HUES64 (cell line): ENCODE data around the gene HBB.

Source experiments
- H3K27ac ChIP-seq: 2 replicates; pipeline ENCODE4 v1.7.0; 2013; ENCODE audit warnings: low read depth, low read length, inconsistent platforms
- H3K27me3 ChIP-seq: 2 replicates; pipeline ENCODE4 v1.6.1; 2013; ENCODE audit warnings: mild to moderate bottlenecking, low read length; ENCODE audit not compliant: insufficient read depth
- H3K36me3 ChIP-seq: 2 replicates; pipeline ENCODE4 v1.6.1; 2013; ENCODE audit warnings: mild to moderate bottlenecking, low read length; ENCODE audit not compliant: insufficient read depth
- H3K4me1 ChIP-seq: 2 replicates; pipeline ENCODE4 v1.6.1; 2013; ENCODE audit warnings: mild to moderate bottlenecking, low read length, moderate library complexity; ENCODE audit not compliant: insufficient read depth
- H3K4me3 ChIP-seq: 2 replicates; pipeline ENCODE4 v1.5.1; 2013; ENCODE audit warnings: mild to moderate bottlenecking, low read length, moderate library complexity
- H3K9ac ChIP-seq: 2 replicates; pipeline ENCODE4 v1.6.1; 2013; ENCODE audit warnings: mild to moderate bottlenecking, low read depth, low read length
- H3K9me3 ChIP-seq: 2 replicates; pipeline ENCODE4 v1.6.1; 2013; ENCODE audit warnings: low read depth, low read length; ENCODE audit not compliant: insufficient read depth
- WGBS: fragments of 150-250, 120-280 bp; methylation state at CpG from one replicate; pipeline ENCODE4 v1.1.7; 2013; ENCODE audit warnings: missing lambda C conversion rate; 5-methylcytosine and 5-hydroxymethylcytosine counted together

Gene HBB

DNA sequence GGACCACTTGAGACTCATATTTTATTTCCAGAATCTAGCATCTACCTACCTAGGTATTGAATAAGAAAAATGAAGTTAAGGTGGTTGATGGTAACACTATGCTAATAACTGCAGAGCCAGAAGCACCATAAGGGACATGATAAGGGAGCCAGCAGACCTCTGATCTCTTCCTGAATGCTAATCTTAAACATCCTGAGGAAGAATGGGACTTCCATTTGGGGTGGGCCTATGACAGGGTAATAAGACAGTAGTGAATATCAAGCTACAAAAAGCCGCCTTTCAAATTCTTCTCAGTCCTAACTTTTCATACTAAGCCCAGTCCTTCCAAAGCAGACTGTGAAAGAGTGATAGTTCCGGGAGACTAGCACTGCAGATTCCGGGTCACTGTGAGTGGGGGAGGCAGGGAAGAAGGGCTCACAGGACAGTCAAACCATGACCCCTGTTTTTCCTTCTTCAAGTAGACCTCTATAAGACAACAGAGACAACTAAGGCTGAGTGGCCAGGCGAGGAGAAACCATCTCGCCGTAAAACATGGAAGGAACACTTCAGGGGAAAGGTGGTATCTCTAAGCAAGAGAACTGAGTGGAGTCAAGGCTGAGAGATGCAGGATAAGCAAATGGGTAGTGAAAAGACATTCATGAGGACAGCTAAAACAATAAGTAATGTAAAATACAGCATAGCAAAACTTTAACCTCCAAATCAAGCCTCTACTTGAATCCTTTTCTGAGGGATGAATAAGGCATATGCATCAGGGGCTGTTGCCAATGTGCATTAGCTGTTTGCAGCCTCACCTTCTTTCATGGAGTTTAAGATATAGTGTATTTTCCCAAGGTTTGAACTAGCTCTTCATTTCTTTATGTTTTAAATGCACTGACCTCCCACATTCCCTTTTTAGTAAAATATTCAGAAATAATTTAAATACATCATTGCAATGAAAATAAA, 2.1 kb downstream of the HBB start:
- Histone ChIP-seq H3K36me3 (no peaks in the 10 kb centered on the region), H3K9ac (no peak overlapping the region), H3K4me1 (no peaks in the 10 kb centered on the region), H3K4me3 (no peak overlapping the region), H3K27ac (no peak overlapping the region), H3K27me3 (no peaks in the 10 kb centered on the region), H3K9me3 (peaks cover 5% of the 10 kb centered on the region; the same call in 1 of the 2 replicates)
- WGBS: 94% methylated on average over 5 of the region's 6 CpGs

DNA sequence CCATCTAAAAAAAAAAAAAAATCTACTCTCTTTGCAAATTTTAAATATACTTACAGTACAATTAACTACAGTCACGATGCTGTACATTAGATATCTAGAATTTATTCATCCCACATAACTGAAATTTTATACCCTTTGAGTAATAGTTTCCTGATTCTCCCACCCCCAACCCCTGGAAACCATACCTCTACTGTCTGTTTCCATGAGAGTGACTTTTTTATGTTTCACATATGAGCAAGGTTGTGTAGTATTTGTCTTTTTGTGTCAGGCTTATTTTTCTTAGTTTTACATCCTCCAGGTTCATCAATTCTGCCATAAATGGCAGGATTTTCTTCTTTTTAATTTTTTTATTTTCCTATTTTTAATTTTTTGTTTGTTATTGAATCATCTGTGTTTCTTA, 3.2 kb downstream of the HBB start:
- Histone ChIP-seq H3K27ac (no peak overlapping the region), H3K36me3 (no peaks in the 10 kb centered on the region), H3K4me3 (no peak overlapping the region), H3K9me3 (peaks cover 5% of the 10 kb centered on the region; the same call in 1 of the 2 replicates), H3K4me1 (no peaks in the 10 kb centered on the region), H3K9ac (no peak overlapping the region), H3K27me3 (no peaks in the 10 kb centered on the region)
- 97% methylated on average over 1 of the region's 1 CpG for WGBS

DNA sequence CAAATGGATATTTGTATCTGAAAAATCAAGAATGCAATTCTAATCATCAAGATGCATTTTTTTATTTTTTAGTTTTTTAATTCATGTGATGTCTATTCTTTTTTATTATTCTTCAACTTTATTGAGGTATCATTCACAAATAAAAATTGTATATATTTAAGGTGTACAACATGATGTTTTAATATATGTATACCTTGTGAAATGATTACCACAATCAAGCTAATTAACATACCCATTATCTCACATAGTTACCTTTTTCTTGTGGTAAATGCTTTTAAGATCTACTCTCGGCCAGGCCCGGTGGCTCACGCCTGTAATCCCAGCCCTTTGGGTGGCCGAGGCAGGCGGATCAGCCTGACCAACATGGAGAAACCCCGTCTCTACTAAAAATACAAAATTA, 3.7 kb downstream of the HBB start:
- no peak overlapping the region for H3K9ac ChIP-seq
- WGBS: 92% methylated on average over 6 of the region's 6 CpGs
- no peaks in the 10 kb centered on the region for H3K27me3 ChIP-seq
- peaks cover 5% of the 10 kb centered on the region; the same call in 1 of the 2 replicates for H3K9me3 ChIP-seq
- H3K4me1 ChIP-seq: no peaks in the 10 kb centered on the region
- no peak overlapping the region for H3K27ac ChIP-seq
- H3K4me3 ChIP-seq: no peak overlapping the region
- H3K36me3 ChIP-seq: no peaks in the 10 kb centered on the region

DNA sequence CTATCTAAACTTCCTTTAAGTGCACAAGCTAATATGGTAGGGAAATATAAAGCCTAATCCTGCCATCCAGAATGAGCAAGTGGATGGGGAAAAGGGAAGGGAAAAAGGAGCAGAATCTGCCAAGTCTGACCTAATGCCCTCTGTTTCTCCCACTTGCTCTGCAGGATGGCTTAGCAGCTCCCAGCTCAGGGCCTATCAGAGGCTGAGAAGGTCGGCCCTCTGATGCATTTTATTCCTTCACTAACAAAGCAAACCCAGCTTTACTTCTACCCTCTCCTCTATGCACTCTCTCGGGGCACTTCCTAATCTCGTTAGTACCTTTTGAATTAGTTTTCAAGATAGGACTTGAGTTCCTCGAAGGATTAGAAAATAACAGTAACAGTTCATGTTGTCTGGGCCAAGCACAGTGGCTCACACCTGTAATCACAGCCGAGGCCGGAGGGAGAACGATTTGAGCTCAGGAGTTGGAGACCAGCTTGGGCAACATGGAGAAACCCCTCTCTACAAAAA, 16.4 kb downstream of the HBB start:
- H3K27me3 ChIP-seq: no peaks in the 10 kb centered on the region
- H3K36me3 ChIP-seq: no peaks in the 10 kb centered on the region
- H3K27ac ChIP-seq: no peak overlapping the region
- H3K4me1 ChIP-seq: 0 out of 2 replicates have a peak, but pooled peaks cover 5% of the 10 kb centered on the region
- no peaks in the 10 kb centered on the region for H3K9me3 ChIP-seq
- H3K4me3 ChIP-seq: no peak overlapping the region
- 66% methylated on average over 7 of the region's 7 CpGs for WGBS
- no peak overlapping the region for H3K9ac ChIP-seq

DNA sequence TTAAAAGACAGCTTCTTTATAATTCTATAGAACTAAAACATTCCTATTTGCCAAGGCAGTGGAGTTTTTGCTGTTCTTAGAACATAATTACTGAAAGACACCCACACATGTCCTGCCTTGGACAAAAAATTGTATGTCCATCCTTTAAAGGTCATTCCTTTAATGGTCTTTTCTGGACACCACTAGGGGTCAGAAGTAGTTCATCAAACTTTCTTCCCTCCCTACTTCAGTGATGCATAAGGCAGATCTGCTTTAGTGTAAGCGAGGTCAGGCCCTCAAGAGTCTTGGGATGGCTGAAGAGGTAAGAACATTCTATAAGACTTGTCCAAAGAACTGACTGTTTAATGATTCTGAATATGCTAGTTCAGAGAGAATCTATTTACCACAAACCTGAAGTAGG, 22.1 kb downstream of the HBB start:
- Histone ChIP-seq H3K9ac (no peak overlapping the region), H3K4me1 (peaks cover 5% of the 10 kb centered on the region; the same call in 1 of the 2 replicates), H3K36me3 (no peaks in the 10 kb centered on the region), H3K27ac (no peak overlapping the region), H3K27me3 (no peaks in the 10 kb centered on the region), H3K9me3 (no peaks in the 10 kb centered on the region), H3K4me3 (no peak overlapping the region)
- WGBS: 17% methylated on average over 1 of the region's 1 CpG

DNA sequence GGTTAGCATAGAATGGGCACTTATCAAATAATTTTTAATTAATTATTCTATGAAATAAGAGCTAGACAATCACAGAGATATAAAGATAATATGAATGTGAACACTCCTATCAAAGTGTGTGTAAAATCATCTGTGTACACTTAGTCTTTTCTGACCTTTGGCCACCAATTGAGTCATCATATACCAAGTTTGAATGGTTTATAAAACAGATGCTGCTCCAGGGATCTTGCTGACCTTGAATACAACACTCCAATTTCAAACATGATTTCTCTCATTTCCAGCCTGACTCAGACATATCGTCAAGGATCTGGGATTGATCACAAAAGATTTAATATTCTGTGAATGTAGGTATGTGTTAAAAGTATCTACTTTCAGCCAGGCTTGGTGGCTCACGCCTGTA, 23.5 kb downstream of the HBB start:
- Histone ChIP-seq H3K27ac (no peak overlapping the region), H3K9ac (no peak overlapping the region), H3K9me3 (no peaks in the 10 kb centered on the region), H3K4me3 (no peak overlapping the region), H3K27me3 (no peaks in the 10 kb centered on the region), H3K4me1 (no peaks in the 10 kb centered on the region; the same call in 1 of the 2 replicates), H3K36me3 (no peaks in the 10 kb centered on the region)
- WGBS: 91% methylated on average over 2 of the region's 2 CpGs

GRCh38 chr11:5200582-5200981, 26.3 kb downstream of the HBB start, which contains the start of gene OR51V1:
TSS of gene OR51V1 (minus strand) at chr11:5200682. CDS start at chr11:5200682, 0 bp downstream.
- Histone ChIP-seq H3K27ac (no peak within 1 kb of the TSS), H3K36me3 (no peaks in the 10 kb centered on the region), H3K9me3 (no peaks in the 10 kb centered on the region), H3K4me1 (no peaks in the 10 kb centered on the region; the same call in none of the 2 replicates), H3K4me3 (no peak within 1 kb of the TSS), H3K27me3 (no peaks in the 10 kb centered on the region), H3K9ac (no peak within 1 kb of the TSS)
- WGBS: 88% methylated on average over 1 of the region's 1 CpG

GRCh38 chr11:5198285-5198684, 28.6 kb downstream of the HBB start:
- no peak overlapping the region for H3K27ac ChIP-seq
- H3K4me1 ChIP-seq: no peaks in the 10 kb centered on the region; the same call in none of the 2 replicates
- no peaks in the 10 kb centered on the region for H3K36me3 ChIP-seq
- no peaks in the 10 kb centered on the region for H3K27me3 ChIP-seq
- no peak overlapping the region for H3K9ac ChIP-seq
- H3K9me3 ChIP-seq: no peaks in the 10 kb centered on the region
- H3K4me3 ChIP-seq: no peak overlapping the region

GRCh38 chr11:5197536-5197935, 29.3 kb downstream of the HBB start:
- Histone ChIP-seq H3K27ac (no peak overlapping the region), H3K4me1 (no peaks in the 10 kb centered on the region; the same call in none of the 2 replicates)
- 93% methylated on average over 3 of the region's 3 CpGs for WGBS

GRCh38 chr11:5196731-5197130, 30.1 kb downstream of the HBB start:
- Histone ChIP-seq H3K27me3 (no peaks in the 10 kb centered on the region), H3K9ac (no peak overlapping the region), H3K36me3 (no peaks in the 10 kb centered on the region), H3K4me3 (no peak overlapping the region), H3K4me1 (no peaks in the 10 kb centered on the region; the same call in none of the 2 replicates), H3K27ac (no peak overlapping the region), H3K9me3 (no peaks in the 10 kb centered on the region; the same call in 1 of the 2 replicates)
- 73% methylated on average over 3 of the region's 3 CpGs for WGBS

More at GRCh38 chr11:5197536-5197935, 29.3 kb downstream of the HBB start:
- H3K27me3 ChIP-seq: no peaks in the 10 kb centered on the region
- H3K9ac ChIP-seq: no peak overlapping the region
- no peaks in the 10 kb centered on the region for H3K36me3 ChIP-seq
- no peak overlapping the region for H3K4me3 ChIP-seq
- no peaks in the 10 kb centered on the region; the same call in 1 of the 2 replicates for H3K9me3 ChIP-seq

- no peaks in the 10 kb centered on the region for H3K27me3 ChIP-seq
- no peaks in the 10 kb centered on the region; the same call in 1 of the 2 replicates for H3K4me1 ChIP-seq
- H3K4me3 ChIP-seq: no peak overlapping the region
- no peak overlapping the region for H3K9ac ChIP-seq
- no peaks in the 10 kb centered on the region for H3K36me3 ChIP-seq
- no peaks in the 10 kb centered on the region; the same call in 1 of the 2 replicates for H3K9me3 ChIP-seq
- WGBS: 63% methylated on average over 5 of the region's 5 CpGs
- no peak overlapping the region for H3K27ac ChIP-seq
Observed at GRCh38 chr11:5196067-5196466, 30.8 kb downstream of the HBB start.
